HepG2 (cell line): ENCODE results near the gene SEMA4A. TPM values are rescaled to one million over a fixed set of nuclear protein-coding genes. Genes with fewer than 3 reads are reported as not detected.
A peak's percentile ranks its signal among the peaks of the same experiment; 100 is the strongest.

Source experiments
- ATF7-NPFF ChIP-seq: sonication (generic); formaldehyde crosslinking; IDR thresholded peaks from 2 replicates; pipeline ENCODE4 v1.8.1; 2023; ENCODE audit warnings: mild to moderate bottlenecking, low read depth, missing genetic modification reagents, moderate library complexity
- SP2 ChIP-seq: sonication (generic); formaldehyde crosslinking; IDR thresholded peaks from 2 replicates; pipeline ENCODE4 v1.5.1; 2020; ENCODE audit warnings: mild to moderate bottlenecking, missing genetic modification reagents
- ZKSCAN8 ChIP-seq: IDR thresholded peaks from 2 replicates; pipeline ENCODE4 v1.6.1; 2016; ENCODE audit warnings: borderline replicate concordance, missing genetic modification reagents, missing compliant biosample characterization
- ZNF343 ChIP-seq: sonication (generic); formaldehyde crosslinking; IDR thresholded peaks from 2 replicates; pipeline ENCODE4 v1.4.0; 2020; ENCODE audit warnings: mild to moderate bottlenecking, missing genetic modification reagents
- ZNF768 ChIP-seq: sonication (generic); formaldehyde crosslinking; IDR thresholded peaks from 2 replicates; pipeline ENCODE4 v1.4.0; 2020; ENCODE audit warnings: missing genetic modification reagents
- polyA plus RNA-seq, 8 experiments: library from polyadenylated mRNA; depleted of rRNA in 3 of 8; stranded (reverse) in 7 of 8; unstranded in 1 of 8; fragments of >200 nt; fragmentation: Illumina TruSeq in 4 of 8; extraction: Trizol in 4 of 8; gene quantifications; 2 replicates each; pipeline versions ENCODE4 v1.2.1 to v1.2.3, GENCODE V29; 2011 to 2016; ENCODE audit warnings: low read depth in 4 of 8, missing spikeins in 1 of 8, mixed read lengths in 1 of 8; ENCODE audit not compliant: insufficient read depth in 1 of 8
- total RNA-seq, 5 experiments: library from RNA; depleted of rRNA; stranded (reverse); fragments of >200 nt; fragmentation: Illumina TruSeq; extraction: Trizol; gene quantifications; 2 replicates each; pipeline ENCODE4 v1.2.3, GENCODE V29; 2016; ENCODE audit warnings: low read depth in 1 of 5
- TF ChIP-seq, protein P1 (sequence below): sonication (generic); formaldehyde crosslinking; IDR thresholded peaks from 2 replicates; pipeline ENCODE4 v1.4.0; 2020; ENCODE audit warnings: mild to moderate bottlenecking, missing genetic modification reagents
- TF ChIP-seq, protein P2 (sequence below): sonication (generic); formaldehyde crosslinking; IDR thresholded peaks from 2 replicates; pipeline ENCODE4 v1.5.1; 2020; ENCODE audit warnings: missing genetic modification reagents, mild to moderate bottlenecking, borderline replicate concordance

The SEMA4A gene
- total and polyA plus RNA-seq, 2 of the 13 experiments (the other 11 are each of a cell fraction or from before 2014, with no cell fraction given): 0.09 to 0.20 TPM

DNA sequence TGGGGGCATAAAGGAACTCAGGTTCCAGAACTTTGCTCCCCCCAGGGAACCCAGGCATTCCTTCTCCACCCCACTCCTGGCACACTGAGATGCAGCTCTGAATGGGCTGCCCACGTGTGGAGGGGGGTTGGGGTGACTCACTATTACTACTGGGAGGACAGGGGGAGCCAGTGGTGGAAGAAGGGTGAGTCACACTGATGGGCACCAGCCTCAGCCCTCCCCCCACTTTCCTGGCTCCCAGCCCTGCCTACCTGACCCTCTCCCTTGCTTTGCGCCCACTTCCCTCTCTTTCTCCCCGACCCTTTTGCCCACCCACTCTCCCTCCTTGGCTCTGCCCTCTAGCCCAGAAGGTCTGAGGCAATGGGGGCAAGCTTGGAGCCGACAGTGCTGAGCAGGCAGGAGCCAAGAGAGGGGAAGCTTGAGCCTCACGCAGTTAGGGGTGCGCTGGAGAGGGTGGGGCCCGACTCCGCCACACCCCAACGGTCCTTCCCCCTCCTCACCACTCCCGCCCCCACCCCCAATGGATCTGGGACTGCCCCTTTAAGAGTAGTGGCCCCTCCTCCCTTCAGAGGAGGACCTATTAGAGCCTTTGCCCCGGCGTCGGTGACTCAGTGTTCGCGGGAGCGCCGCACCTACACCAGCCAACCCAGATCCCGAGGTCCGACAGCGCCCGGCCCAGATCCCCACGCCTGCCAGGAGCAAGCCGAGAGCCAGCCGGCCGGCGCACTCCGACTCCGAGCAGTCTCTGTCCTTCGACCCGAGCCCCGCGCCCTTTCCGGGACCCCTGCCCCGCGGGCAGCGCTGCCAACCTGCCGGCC lies 39.1 kb upstream of the SEMA4A start, which contains the start of gene LMNA (continued):
- TF ChIP-seq, protein P1, sequence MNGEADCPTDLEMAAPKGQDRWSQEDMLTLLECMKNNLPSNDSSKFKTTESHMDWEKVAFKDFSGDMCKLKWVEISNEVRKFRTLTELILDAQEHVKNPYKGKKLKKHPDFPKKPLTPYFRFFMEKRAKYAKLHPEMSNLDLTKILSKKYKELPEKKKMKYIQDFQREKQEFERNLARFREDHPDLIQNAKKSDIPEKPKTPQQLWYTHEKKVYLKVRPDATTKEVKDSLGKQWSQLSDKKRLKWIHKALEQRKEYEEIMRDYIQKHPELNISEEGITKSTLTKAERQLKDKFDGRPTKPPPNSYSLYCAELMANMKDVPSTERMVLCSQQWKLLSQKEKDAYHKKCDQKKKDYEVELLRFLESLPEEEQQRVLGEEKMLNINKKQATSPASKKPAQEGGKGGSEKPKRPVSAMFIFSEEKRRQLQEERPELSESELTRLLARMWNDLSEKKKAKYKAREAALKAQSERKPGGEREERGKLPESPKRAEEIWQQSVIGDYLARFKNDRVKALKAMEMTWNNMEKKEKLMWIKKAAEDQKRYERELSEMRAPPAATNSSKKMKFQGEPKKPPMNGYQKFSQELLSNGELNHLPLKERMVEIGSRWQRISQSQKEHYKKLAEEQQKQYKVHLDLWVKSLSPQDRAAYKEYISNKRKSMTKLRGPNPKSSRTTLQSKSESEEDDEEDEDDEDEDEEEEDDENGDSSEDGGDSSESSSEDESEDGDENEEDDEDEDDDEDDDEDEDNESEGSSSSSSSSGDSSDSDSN (CRISPR knock-in tag): peak; percentile 50; the same call in 1 of the 2 replicates
- 0 out of 2 replicates have a peak, but pooled peaks have one; percentile 25 for TF ChIP-seq ZNF768 (CRISPR knock-in tag)
- no peak for TF ChIP-seq SP2 (CRISPR knock-in tag)
- TF ChIP-seq ATF7-NPFF: no peak
- no peak for TF ChIP-seq ZKSCAN8 (CRISPR knock-in tag)
- TF ChIP-seq ZNF343: no peak
- TF ChIP-seq, protein P2, sequence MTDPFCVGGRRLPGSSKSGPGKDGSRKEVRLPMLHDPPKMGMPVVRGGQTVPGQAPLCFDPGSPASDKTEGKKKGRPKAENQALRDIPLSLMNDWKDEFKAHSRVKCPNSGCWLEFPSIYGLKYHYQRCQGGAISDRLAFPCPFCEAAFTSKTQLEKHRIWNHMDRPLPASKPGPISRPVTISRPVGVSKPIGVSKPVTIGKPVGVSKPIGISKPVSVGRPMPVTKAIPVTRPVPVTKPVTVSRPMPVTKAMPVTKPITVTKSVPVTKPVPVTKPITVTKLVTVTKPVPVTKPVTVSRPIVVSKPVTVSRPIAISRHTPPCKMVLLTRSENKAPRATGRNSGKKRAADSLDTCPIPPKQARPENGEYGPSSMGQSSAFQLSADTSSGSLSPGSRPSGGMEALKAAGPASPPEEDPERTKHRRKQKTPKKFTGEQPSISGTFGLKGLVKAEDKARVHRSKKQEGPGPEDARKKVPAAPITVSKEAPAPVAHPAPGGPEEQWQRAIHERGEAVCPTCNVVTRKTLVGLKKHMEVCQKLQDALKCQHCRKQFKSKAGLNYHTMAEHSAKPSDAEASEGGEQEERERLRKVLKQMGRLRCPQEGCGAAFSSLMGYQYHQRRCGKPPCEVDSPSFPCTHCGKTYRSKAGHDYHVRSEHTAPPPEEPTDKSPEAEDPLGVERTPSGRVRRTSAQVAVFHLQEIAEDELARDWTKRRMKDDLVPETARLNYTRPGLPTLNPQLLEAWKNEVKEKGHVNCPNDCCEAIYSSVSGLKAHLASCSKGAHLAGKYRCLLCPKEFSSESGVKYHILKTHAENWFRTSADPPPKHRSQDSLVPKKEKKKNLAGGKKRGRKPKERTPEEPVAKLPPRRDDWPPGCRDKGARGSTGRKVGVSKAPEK: 0 out of 2 replicates have a peak, but pooled peaks have one; percentile 22
